OCI-M2 (cell line): ENCODE results near the gene MAD1L1.
"Not testable (repeated sequence)": the region's sequence is repeated elsewhere in the genome, so short reads cannot be mapped to it uniquely, and the experiment has no call there.

Source experiments
- DNase-seq: peaks from one replicate; lab custom pipeline; 2025; ENCODE audit not compliant: unreplicated experiment; lab: John Stamatoyannopoulos, UW

Gene MAD1L1

GRCh38 chr7:1892011-1892965 lies 340.5 kb downstream of the MAD1L1 start:
- DNase-seq: no peak

- DNase-seq: no peak
These were observed 342.2 kb downstream of the MAD1L1 start for GRCh38 chr7:1890289-1891235.

GRCh38 chr7:1889556-1890181 lies 343.1 kb downstream of the MAD1L1 start:
- no peak for DNase-seq

- DNase-seq: no peak
These were observed 343.7 kb downstream of the MAD1L1 start for GRCh38 chr7:1889091-1889490.

DNA sequence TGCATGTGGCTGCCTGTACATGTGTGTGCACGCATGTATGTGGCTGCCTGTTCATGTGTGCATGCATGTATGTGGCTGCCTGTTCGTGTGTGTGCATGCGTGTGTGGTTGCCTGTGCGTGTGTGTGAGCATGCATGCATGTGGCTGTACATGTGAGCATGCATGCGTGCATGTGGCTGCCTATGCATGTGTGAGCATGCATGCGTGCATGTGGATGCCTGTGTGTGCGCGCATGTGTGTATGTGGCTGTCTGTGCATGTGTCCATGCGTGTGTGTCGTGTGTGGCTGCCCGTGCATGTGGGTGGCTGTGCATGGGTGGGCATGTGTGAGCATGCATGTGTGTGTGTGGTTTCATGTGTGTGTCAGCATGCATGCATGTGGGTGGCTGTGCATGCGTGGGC lies 344.3 kb downstream of the MAD1L1 start:
- DNase-seq: no peak

DNA sequence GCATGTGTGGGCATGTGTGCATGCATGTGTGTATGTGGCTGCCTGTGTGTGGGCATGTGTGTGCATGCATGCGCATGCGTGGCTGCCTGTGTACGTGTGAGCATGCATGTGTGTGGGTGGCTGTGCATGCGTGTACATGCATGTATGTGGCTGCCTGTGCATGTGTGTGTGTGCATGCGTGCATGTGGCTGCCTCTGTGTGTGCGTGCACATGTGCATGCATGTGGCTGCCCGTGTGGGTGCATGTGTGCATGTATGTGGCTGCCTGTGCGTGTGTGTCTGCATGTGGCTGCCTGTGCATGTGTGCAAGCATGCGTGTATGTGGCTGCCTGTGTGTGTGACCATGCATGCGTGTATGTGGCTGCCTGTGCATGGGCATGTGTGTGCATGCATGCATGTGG lies 345.5 kb downstream of the MAD1L1 start:
- no peak for DNase-seq

GRCh38 chr7:1886361-1887064 lies 346.2 kb downstream of the MAD1L1 start:
- DNase-seq: no peak

DNA sequence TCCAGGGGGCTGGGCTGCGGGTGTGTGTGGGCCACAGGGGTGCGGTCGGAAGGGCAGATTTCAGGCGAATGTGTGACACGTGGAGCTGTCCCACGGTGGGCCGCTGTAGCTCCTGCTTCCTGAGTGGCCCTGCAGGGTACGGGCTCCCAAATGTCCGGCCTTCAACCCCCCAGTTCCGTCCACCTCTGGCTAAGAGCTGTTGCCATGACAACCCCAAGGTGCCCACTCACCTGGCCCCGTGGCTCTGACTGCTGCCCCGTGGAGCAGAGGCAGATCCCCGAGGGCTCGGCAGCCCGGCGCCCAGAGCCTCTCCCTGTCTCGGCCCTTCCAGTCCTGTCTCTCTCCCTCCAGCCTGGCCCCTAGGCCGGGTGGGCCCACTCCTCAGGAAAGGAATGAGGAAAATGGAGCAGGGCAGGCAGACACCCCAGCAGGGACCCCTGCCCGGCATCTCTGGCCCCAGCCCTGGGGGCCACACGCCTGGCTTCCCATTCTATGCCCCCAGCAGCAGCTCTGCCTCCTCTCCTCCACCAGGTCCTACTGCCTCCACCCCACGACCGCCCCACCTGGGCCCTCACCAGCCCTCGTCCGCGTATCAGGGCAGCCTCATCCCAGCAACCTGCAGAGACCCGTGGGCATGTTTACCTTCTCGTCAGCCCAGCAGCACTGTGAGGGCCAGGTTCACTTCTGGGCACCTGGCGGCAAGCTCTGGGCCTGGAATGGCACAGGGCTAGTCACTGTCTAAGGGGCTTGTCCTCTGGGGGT lies 347.1 kb downstream of the MAD1L1 start:
- no peak for DNase-seq

DNA sequence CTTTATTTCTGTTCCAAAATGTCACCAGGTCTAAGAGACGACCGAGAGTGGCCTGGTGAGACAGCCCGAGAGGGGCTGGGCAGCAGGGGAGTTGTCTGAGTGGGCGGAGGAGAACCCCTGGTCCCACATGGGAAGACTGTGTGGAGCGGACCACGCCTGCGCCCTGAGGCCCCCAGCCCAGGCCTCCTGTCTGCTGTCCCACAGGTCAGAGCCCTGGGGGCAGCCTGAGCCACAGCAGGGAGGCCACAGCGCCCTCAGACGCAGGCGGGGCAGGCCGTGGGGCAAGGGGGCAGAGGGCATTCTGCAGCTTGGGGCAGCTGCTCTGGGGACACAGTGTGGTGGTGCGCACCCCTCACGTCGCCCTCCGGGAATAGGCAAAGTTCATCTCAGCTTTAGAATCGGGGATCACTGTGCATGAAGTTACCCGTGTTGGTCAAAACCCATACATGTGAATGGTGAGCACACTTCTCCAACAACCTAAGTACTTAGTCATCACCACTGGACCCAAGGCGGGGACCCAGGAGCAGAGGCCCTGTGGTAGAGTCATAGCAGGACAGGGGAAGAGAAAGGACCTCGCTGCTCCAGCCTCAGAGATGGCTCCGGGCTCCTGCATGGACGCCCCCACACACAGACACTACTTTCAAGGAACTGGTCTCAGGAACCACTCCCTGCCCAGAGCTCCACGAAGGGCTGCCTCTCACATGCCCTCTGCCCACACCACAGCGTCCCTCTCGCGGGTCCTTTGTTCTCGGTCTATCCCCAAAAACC lies 348.0 kb downstream of the MAD1L1 start:
- DNase-seq: no peak

DNA sequence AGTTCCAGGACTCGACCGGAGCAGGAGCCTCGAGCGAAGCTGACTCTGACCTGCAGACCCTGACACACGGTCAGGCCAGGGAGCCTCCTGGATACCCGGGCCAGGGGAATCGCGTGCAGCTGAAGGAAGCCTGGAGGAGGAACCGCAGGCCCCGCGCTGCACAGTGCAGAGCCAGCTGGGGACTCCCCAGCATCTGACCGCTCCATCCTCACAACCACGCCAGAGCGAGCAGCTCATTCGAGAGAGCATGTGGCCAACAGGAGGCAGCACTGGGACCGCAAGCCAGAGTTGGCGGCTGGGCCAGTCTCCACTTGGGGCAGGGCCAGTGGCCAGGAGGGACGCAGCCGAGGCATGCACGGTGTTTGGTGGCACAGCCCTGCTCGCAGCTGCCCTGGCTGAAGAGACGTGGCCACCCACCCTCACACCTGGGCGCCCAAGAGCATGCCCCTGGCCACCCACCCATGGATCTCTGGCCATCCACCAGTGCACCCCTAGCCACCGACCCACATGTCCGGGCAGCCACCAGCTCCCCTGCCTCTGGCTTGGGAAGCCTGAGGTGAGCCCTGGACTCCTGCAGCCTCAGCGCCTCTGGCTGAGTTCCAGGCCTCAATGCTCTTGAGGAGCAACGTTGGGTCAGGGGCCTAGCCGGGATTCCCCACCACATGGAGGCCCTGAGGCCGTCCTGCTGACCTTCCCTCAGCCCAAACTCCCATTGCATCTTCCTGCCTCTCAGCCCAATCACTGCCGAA lies 348.7 kb downstream of the MAD1L1 start:
- DNase-seq: no peak

- DNase-seq: no peak
These were observed 349.5 kb downstream of the MAD1L1 start for GRCh38 chr7:1883031-1883761.

DNA sequence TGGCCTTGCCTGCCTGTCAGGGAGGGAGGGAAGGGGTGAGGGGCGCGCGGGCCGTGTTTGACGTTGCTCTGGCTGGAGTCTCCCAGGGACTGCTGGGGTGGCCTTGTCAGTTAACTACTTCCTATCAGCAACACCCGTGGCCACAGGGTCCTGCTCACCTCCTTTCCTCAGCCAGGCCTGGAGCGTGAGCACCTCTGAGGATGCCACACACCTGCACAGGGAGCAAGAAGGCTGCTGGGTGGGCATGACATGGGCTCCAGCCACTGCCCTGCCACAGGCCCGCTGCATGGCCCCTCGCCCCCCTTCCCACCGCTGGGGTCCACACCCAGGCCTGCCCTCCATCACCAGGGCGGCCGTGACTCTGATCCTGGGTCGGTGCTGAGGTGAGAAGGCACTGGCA lies 350.3 kb downstream of the MAD1L1 start:
- DNase-seq: no peak

DNA sequence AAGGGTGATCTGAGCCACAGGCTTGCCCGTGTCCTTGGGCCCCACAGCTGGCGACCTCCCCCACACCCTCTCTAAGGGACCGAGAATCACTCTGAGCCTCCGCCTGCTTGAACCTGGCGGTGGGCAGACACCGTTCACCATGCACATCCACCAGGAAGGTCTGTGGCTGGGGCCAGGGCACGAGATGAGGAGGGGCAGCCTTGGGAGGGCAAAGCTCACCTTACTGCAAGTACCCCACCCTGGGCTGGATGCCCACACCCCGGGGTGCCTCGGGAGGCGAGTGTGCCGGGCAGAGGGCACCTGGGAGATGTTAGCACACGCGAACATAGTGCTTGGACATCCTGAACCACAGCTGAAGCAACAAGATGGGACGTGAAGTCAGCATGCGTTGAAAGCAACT lies 350.8 kb downstream of the MAD1L1 start:
- DNase-seq: no peak

GRCh38 chr7:1876641-1877040 lies 356.1 kb downstream of the MAD1L1 start:
- DNase-seq: not testable (repeated sequence)

GRCh38 chr7:1875392-1876199 lies 357.1 kb downstream of the MAD1L1 start:
- DNase-seq: not testable (repeated sequence)

DNA sequence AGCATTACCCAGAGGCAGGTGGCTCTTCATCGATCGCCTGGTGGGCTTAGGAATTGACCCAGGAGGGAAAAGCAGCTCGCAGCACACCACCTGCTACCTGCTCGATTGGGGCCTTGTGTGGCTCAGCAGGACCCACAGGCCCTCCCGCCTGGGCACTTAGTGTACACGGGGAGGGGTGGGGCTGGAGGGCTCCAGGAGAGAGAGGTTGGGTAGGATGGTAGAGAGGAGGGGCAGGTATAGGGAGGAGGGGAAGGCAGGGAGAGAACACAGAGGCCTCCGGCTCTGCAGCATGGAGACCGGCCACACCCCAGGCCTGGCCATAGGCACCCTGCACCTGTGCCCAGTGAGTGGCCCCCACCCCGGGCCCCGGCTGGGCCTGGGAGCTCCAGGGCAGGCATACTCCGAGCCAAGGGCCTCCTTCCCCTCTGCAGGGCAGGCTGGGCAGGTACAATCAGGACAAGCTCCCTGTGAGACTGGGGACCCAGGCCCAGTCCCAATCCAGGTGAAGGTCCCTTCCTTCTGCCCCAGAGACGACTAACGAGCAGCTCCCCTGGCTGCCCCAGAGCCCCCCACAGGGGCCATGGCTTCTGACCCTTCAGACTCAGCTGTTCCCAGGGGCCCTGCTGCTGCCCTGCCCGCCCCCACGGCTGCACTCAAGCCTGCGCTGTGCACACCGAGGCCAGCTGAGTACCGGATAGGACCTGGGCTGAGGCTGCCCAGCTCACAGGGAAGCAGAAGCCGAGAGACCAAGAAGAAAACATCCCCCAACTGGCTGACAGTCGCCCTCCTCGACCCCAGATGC lies 358.0 kb downstream of the MAD1L1 start:
- not testable (repeated sequence) for DNase-seq
